ENCODE data around the gene TNFRSF21. TPM values are rescaled to one million over a fixed set of nuclear protein-coding genes. Genes with fewer than 3 reads are reported as not detected.

The TNFRSF21 gene
- total and polyA plus RNA-seq, 2 of the 8 experiments (the other 6 are each of a cell fraction or from before 2014, with no cell fraction given): 16.4 to 52.7 TPM

DNA sequence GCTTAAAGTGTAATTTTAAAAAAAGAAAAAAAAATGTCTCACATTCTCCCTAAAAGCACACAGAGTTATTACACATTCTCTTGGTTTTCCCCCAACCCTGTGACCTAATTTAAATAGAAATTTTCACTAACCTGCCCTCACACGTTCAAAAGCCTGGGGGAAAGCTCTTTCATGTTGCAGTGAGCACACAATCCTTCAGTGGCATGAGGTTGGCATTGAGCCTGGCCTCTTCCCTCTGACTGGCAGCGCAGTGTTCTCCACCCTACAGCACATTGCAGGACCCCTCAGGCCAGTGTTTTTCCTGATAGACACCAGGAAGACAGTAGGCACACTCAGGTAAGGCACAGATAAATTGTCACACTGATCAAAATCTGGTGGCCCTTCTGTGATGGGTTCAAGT is 34.1 kb downstream of the TNFRSF21 start (continued):
- TF ChIP-seq PHF8 (conservative IDR thresholded peaks at IDR 0.05; ENCODE audit: low read depth, low read length) (no peak), TBP (IDR thresholded peaks at IDR 0.05; ENCODE audit: low read depth, low read length) (no peak), CHD7 (IDR thresholded peaks at IDR 0.05; ENCODE audit: insufficient replicate concordance, low read length) (no peak), CTBP2 (IDR thresholded peaks at IDR 0.05; ENCODE audit: borderline replicate concordance, insufficient read depth, insufficient read length, low read length) (no peak), CBX5 (IDR thresholded peaks at IDR 0.05; ENCODE audit: low read depth, low read length) (no peak)
